Neural progenitor cell (in vitro differentiated cells): ENCODE measurements around the gene MYPN.

Experiments used
- EZH2 ChIP-seq: fragments of 200-600 bp; sonication (generic); IDR thresholded peaks from 2 replicates; pipeline ENCODE4 v1.6.1; 2017; ENCODE audit warnings: antibody characterized with exemption, mild to moderate bottlenecking, moderate library complexity
- TF ChIP-seq, protein P1 (sequence below): fragments of 200-600 bp; sonication (generic); IDR thresholded peaks from 2 replicates; pipeline ENCODE4 v1.5.1; 2017; ENCODE audit warnings: antibody characterized with exemption, mild to moderate bottlenecking

DNA sequence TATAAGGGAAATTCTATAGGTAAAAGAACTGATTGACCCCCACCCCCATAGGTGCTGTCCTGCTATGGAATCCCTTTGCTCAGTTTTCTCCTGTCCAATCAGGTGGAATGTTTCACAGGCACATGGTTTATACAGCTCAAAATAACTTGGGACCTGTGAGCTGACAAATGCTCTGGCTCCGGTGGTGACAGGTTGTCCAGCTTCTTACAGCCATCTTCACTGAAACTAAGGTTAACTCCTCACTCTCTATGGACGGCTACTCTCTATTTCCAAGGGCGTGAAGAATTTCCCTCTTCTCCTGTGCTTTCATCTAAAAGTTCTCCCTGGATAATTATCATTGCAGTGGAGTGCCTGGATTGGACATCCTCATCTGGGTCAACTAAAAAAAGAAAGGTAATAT is at the start of gene MYPN:
- TF ChIP-seq, protein P1, sequence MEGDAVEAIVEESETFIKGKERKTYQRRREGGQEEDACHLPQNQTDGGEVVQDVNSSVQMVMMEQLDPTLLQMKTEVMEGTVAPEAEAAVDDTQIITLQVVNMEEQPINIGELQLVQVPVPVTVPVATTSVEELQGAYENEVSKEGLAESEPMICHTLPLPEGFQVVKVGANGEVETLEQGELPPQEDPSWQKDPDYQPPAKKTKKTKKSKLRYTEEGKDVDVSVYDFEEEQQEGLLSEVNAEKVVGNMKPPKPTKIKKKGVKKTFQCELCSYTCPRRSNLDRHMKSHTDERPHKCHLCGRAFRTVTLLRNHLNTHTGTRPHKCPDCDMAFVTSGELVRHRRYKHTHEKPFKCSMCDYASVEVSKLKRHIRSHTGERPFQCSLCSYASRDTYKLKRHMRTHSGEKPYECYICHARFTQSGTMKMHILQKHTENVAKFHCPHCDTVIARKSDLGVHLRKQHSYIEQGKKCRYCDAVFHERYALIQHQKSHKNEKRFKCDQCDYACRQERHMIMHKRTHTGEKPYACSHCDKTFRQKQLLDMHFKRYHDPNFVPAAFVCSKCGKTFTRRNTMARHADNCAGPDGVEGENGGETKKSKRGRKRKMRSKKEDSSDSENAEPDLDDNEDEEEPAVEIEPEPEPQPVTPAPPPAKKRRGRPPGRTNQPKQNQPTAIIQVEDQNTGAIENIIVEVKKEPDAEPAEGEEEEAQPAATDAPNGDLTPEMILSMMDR: no peak
- no peak for TF ChIP-seq EZH2
